Measurements from ENCODE around the gene MCAT.

MCAT gene

GRCh38 chr22:43173566-43173965 is 30.4 kb upstream of the MCAT start:
- Histone ChIP-seq H3K4me3 (no peak overlapping the region), H4K20me1 (peaks cover 9% of the 10 kb centered on the region; the same call in 1 of the 2 replicates), H3K27ac (no peak overlapping the region), H3K27me3 (no peaks in the 10 kb centered on the region), H3K4me1 (peaks cover 41% of the 10 kb centered on the region), H3K9me3 (no peaks in the 10 kb centered on the region), H3K36me3 (peaks cover 97% of the 10 kb centered on the region), H3K9ac (no peak overlapping the region), H3K4me2 (no peak overlapping the region)
- TF ChIP-seq Cebpa-rat (IDR thresholded peaks at IDR 0.05): no peak

GRCh38 chr22:43172191-43172590 is 29.0 kb upstream of the MCAT start:
- H3K4me3 ChIP-seq: no peak overlapping the region
- H3K4me2 ChIP-seq: no peak overlapping the region
- peaks cover 100% of the 10 kb centered on the region for H3K36me3 ChIP-seq
- 0 out of 2 replicates have a peak overlapping the region, but pooled peaks have one; percentile 10 for H3K9ac ChIP-seq
- H4K20me1 ChIP-seq: peaks cover 9% of the 10 kb centered on the region; the same call in 1 of the 2 replicates
- H3K9me3 ChIP-seq: no peaks in the 10 kb centered on the region
- peaks cover 44% of the 10 kb centered on the region for H3K4me1 ChIP-seq
- no peak overlapping the region for H3K27ac ChIP-seq
- TF ChIP-seq Cebpa-rat (IDR thresholded peaks at IDR 0.05): no peak
- H3K27me3 ChIP-seq: no peaks in the 10 kb centered on the region

DNA sequence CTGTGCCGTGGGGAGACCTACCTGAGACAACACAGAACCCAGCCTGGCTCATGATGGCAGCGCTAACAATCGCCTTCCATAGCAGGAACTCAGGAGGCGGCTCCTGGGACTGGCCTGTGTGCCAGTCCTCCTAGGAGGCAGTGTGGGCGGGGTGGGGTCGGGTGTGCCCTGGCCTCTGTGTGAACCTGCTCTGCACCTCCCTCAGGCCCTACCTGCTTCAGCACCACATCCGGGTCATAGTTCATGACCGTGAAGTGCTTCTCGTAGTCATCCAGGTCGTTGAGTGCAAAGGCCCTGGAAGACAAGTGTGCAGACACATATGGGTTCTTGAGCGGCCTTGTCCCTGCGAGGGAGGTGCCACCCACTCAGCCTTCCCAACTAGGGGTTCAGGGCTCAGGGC is 28.4 kb upstream of the MCAT start:
- Histone ChIP-seq H3K27me3 (no peaks in the 10 kb centered on the region), H3K9me3 (no peaks in the 10 kb centered on the region), H3K4me2 (peak overlapping the region; percentile 44), H3K4me1 (peaks cover 47% of the 10 kb centered on the region), H3K27ac (0 out of 2 replicates have a peak overlapping the region, but pooled peaks have one; percentile 11), H3K4me3 (no peak overlapping the region), H4K20me1 (peaks cover 9% of the 10 kb centered on the region; the same call in 1 of the 2 replicates), H3K36me3 (peaks cover 100% of the 10 kb centered on the region), H3K9ac (0 out of 2 replicates have a peak overlapping the region, but pooled peaks have one; percentile 10)
- TF ChIP-seq Cebpa-rat (IDR thresholded peaks at IDR 0.05): no peak

DNA sequence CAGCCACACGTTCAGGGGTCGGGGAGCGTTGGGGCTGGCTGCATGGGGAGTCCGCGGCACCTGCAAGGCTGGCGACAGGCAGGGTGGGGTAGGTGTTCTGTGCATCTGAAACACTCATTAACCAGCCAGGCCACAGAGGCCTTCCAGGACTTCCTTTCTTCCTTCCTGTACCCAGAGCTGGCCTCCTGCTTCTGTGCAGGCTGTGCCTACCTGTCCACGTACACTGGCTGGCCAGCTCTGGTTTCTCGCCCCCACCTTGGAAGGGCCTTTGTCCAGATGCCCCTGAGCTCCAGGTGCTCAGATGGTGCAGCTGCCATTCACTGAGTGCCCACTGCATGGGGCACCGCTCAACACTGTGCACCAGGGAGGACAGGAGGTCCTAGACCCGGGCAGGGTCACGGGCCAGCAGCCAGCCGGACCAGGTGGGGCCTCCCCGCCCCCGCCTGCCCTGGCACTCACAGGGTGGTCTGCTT is 27.9 kb upstream of the MCAT start:
- Histone ChIP-seq H3K27me3 (no peaks in the 10 kb centered on the region), H3K9ac (no peak overlapping the region), H3K4me1 (peaks cover 47% of the 10 kb centered on the region), H3K4me3 (no peak overlapping the region), H3K36me3 (peaks cover 100% of the 10 kb centered on the region), H4K20me1 (peaks cover 9% of the 10 kb centered on the region; the same call in 1 of the 2 replicates), H3K27ac (0 out of 2 replicates have a peak overlapping the region, but pooled peaks have one; percentile 11), H3K4me2 (peak overlapping the region; percentile 44), H3K9me3 (no peaks in the 10 kb centered on the region)
- no peak for TF ChIP-seq Cebpa-rat (IDR thresholded peaks at IDR 0.05)

DNA sequence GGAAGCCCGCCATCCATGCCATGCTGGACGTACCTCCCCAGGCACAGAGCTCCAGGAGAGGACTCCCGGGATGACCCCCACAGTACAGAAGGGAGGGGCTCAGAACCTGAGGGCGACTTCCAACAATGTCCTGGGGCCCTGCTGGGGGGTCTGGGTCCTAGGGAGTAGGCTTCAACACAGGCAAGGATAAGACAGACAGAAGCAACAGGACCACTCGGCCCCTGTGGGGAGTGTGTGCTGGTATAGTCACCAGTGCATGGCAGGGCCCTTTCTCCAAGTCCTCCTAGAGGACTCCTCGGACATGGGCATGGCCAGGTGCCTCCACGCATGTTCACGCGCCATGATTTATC is 26.9 kb upstream of the MCAT start:
- peaks cover 53% of the 10 kb centered on the region for H3K4me1 ChIP-seq
- H3K36me3 ChIP-seq: peaks cover 91% of the 10 kb centered on the region
- no peaks in the 10 kb centered on the region for H3K27me3 ChIP-seq
- no peaks in the 10 kb centered on the region for H3K9me3 ChIP-seq
- H4K20me1 ChIP-seq: peaks cover 13% of the 10 kb centered on the region
- H3K9ac ChIP-seq: no peak overlapping the region
- H3K27ac ChIP-seq: no peak overlapping the region
- no peak overlapping the region for H3K4me3 ChIP-seq
- no peak for TF ChIP-seq Cebpa-rat (IDR thresholded peaks at IDR 0.05)
- no peak overlapping the region for H3K4me2 ChIP-seq

GRCh38 chr22:43169310-43170130 is 26.3 kb upstream of the MCAT start:
- H3K4me1 ChIP-seq: peaks cover 59% of the 10 kb centered on the region
- H3K27ac ChIP-seq: no peak overlapping the region

GRCh38 chr22:43168471-43169309 is 25.5 kb upstream of the MCAT start:
- Histone ChIP-seq H3K9ac (peak overlapping the region; percentile 50; the same call in 1 of the 2 replicates), H3K36me3 (peaks cover 77% of the 10 kb centered on the region), H3K9me3 (no peaks in the 10 kb centered on the region), H3K27me3 (no peaks in the 10 kb centered on the region), H4K20me1 (peaks cover 28% of the 10 kb centered on the region), H3K4me3 (no peak overlapping the region), H3K4me1 (peaks cover 67% of the 10 kb centered on the region), H3K4me2 (peak overlapping the region; percentile 30), H3K27ac (peak overlapping the region; percentile 49; the same call in 1 of the 2 replicates)
- TF ChIP-seq Cebpa-rat (IDR thresholded peaks at IDR 0.05): no peak

More at GRCh38 chr22:43169310-43170130, 26.3 kb upstream of the MCAT start:
- no peaks in the 10 kb centered on the region for H3K27me3 ChIP-seq
- peaks cover 85% of the 10 kb centered on the region for H3K36me3 ChIP-seq
- no peak for TF ChIP-seq Cebpa-rat (IDR thresholded peaks at IDR 0.05)
- H3K4me3 ChIP-seq: no peak overlapping the region
- H3K9me3 ChIP-seq: no peaks in the 10 kb centered on the region
- no peak overlapping the region for H3K4me2 ChIP-seq
- H4K20me1 ChIP-seq: peaks cover 19% of the 10 kb centered on the region
- H3K9ac ChIP-seq: 0 out of 2 replicates have a peak overlapping the region, but pooled peaks have one; percentile 50

GRCh38 chr22:43167001-43167589 is 23.9 kb upstream of the MCAT start:
- Histone ChIP-seq H4K20me1 (peaks cover 43% of the 10 kb centered on the region), H3K4me1 (peaks cover 80% of the 10 kb centered on the region)

More at GRCh38 chr22:43167001-43167589, 23.9 kb upstream of the MCAT start:
- no peaks in the 10 kb centered on the region for H3K27me3 ChIP-seq
- no peak overlapping the region for H3K4me3 ChIP-seq
- no peak overlapping the region for H3K9ac ChIP-seq
- H3K4me2 ChIP-seq: no peak overlapping the region
- no peak for TF ChIP-seq Cebpa-rat (IDR thresholded peaks at IDR 0.05)
- H3K9me3 ChIP-seq: no peaks in the 10 kb centered on the region
- H3K27ac ChIP-seq: no peak overlapping the region
- peaks cover 75% of the 10 kb centered on the region for H3K36me3 ChIP-seq

Data from BLaER1 (cell line).